ENCODE results near the gene FNDC7. TPM values are rescaled to one million over a fixed set of nuclear protein-coding genes. Genes with fewer than 3 reads are reported as not detected.
"Not testable (repeated sequence)": the region's sequence is repeated elsewhere in the genome, so short reads cannot be mapped to it uniquely, and the experiment has no call there.

Gene FNDC7
- total RNA-seq, 1 donor from 2014 or later = not detected

DNA sequence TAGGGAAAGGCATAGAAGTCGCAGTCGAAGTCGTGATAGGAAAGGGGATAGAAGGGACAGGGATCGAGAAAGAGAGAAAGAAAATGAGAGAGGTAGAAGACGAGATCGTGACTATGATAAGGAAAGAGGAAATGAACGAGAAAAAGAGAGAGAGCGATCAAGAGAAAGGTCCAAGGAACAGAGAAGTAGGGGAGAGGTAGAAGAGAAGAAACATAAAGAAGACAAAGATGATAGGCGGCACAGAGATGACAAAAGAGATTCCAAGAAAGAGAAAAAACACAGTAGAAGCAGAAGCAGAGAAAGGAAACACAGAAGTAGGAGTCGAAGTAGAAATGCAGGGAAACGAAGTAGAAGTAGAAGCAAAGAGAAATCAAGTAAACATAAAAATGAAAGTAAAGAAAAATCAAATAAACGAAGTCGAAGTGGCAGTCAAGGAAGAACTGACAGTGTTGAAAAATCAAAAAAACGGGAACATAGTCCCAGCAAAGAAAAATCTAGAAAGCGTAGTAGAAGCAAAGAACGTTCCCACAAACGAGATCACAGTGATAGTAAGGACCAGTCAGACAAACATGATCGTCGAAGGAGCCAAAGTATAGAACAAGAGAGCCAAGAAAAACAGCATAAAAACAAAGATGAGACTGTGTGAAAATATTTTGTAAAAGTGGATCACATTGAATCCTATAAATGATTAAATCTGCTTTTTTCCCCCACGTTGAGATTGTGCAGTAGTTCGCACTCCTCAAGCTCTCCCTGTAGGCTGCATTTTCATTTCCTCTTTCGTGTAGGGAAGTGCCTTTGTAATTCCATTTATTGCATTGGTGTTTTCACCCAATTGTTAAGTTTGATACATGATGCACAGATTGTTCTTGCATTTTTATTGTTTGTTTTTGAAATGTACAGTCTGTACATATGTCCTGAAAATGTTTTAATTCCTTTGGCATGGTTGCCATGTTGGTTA is 13.1 kb upstream of the FNDC7 start:
- no peak for DNase-seq

DNA sequence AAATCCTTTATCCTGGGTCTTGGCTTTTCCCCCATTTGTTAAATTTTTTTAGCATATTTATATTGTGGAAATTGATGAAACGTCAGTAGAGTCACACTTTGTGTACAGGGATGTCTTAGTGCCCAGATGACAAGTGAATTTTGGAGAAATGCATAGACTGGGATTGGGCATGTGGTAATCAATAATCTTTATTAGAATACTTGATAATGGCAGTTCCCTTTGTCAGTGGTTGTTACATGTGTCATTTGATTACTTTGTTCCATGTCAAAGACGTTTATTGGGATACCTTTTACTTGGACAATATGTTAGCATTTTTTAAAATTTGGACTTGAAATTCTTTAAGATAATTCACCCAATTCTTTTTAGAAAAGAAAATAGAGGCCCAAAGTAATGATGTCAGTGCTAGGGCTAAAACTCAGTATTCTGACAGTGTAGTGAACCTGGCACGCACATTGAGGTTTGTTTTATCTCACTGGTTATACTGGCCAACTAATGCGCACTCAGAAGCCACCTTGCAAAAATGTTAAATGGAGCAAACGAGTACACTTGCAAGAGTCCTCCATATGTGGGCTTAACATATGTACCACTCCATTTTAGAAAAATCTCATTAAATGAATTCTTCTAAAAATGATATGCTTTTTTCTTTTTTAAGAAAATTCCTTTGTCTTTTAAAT is 11.4 kb upstream of the FNDC7 start:
- no peak for DNase-seq

DNA sequence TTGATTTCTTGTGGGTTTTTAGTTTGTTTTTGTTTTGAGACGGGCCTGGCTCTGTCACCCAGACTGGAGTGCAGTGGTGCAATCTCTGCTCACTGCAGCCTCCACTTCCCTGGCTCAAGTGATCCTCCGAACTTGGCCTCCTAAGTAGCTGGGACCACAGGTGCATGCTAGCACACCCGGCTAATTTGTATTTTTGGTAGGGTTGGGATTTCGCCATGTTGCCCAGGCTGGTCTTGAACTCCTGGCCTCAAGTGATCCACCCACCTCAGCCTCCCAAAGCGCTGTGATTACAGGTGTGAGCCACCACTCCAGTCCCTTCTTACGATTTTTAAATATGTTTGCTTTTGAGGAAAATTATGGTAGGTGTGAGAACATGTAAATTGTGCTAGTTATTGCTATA is 10.6 kb upstream of the FNDC7 start:
- DNase-seq = not testable (repeated sequence)

DNA sequence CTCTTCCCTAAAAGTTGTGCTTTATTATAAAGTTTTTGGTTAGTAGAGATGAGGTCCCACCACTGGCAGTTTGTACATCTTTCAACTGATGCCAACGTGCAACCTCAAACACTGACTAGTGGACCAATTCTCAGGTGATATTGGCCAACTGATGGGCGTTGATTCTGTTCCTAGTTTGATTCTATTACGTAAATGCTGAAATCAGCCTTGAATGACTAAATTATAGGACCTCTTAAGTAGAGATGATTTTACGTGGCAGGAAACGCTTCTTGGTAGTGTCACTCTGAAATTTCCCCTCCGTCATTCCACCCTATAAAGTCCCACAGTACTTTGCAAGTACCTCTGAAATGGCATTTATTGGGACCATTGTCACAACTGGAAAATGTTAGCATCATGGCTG is 8.8 kb upstream of the FNDC7 start:
- DNase-seq = no peak

DNA sequence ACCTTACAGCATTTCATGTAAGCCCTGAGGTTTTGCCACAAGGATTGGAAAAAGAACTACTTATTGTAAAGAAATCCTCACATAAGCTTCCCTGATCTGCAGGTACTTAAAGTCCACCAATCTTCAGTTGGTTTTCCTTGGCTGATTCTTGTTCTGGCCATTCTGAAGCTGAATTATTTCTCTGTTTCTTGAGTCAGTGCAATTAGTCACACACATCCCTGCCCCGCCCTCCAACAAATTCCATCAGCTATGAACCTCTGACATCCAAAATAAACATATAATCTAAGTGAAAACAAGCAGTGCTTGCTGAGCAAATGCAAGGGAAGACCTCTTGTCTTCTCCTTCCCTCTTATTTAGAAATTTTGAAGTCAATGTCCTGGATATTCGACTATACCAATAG is 8.2 kb upstream of the FNDC7 start:
- DNase-seq = no peak

DNA sequence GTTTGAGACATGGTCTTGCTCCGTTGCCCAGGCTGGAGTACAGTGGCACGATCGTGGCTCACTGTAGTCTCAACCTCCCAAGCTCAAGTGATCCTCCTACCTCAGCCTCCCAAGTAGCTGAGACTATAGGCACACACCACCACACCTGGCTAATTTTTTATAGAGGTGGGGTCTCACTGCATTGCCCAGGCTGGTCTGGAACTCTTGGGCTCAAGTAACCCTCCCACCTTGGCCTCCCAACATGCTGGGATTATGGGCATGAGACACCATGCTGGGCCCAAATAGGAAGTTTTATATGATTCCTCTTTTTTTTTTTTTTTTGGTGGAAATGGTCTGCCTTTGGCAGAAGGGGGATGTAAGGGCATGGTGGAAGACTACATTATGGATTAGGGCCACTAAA is 6.1 kb upstream of the FNDC7 start:
- DNase-seq = no peak

DNA sequence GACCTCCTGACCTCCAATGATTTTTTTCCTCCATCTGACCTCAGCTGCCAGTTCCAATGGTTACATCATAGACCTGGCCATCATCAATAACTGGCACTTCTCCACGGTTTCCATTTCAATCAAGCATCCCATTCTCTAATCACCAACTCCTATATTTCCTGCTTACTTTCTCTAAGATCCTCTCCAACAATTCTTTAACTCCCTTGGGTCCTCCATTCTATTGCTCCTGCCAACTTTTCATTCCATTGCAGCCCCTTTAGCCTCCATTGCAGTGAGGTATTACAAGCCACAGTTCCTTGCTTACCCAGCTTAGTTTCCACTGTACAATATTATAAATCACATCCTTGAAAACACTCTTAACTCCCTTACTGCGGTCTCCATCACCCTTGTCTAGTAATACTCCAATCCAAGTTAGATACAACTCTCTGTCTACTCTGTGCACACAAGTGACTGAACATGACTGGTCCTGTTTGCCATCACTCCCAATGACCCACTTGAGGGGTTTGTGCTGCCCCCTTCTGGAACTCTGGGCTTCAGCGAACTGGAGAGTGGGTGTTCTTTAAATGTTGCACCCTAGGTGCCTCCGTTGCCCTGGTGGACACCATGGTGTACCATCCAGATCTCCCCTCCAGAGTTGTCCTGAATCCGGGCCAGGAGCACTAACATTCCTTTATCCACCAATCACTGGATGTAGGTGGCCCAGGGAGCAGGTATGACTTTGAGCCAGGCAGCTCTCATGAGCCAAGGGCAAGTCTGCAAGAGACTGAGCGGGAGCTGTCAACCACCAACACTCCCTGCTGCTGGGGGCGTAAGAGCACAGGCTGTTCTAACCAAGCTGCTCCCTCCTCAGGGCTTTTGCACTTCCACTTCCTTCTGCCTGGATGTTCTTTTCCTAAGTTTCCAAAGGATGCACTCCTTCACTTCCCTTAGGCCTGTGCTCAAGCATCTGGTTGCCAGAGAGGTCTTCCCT is 3.7 kb upstream of the FNDC7 start:
- no peak for DNase-seq

DNA sequence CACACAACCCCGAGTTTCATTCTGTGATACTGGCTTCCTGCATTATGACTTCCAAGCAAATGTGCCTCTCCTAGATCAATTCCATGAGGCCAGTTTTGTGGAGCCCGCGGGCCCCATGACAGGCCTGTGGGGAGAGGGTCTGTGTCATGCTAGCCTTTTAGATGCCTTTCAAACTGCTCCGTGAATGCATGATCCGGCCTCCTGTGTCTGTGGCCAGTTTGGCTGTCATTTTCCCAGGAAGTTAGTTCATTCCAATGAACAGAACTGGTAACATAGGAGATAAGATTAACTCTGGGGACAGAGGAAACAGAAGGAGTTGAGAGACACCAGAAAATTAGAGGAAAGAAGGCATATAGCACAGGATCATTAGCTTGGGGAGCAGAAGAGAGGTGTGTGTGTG is 3.2 kb downstream of the FNDC7 start:
- DNase-seq = no peak

DNA sequence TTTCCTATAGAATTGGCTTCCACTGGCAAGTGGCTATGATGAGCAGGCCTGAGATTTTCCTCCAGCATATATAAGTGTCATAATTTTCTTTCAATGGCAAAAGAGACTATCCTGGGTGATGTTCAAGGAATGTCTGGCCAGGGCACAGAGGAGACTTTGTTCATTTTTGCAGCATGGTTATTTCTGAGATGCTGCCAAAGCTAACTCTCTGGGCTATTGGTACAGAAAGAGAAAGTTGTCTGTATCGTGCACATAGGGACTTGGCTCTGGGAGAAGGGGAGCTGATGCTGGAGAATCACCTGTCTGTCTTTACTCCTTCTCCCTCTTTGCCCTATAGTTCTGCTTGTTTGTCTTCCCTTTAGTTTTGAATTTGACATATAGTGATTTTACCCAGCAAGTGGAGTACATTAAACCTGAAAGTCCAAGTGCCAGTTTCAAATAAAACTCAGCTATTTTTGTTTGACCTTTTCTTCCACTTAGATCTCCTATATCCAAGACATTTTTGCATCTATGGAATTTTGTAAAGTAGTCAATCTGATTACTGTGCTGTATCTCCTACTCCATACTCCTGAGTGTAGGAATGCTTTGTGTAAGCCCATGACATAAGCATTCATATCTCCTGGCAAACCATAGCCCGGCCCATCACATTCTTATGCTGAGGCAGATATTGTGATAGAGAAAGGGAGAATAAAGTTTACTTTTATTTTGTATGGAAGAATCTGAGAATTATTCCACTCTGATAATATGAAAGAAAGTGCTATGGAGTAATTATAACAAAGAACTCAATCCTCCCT is 3.9 kb downstream of the FNDC7 start:
- no peak for DNase-seq

DNA sequence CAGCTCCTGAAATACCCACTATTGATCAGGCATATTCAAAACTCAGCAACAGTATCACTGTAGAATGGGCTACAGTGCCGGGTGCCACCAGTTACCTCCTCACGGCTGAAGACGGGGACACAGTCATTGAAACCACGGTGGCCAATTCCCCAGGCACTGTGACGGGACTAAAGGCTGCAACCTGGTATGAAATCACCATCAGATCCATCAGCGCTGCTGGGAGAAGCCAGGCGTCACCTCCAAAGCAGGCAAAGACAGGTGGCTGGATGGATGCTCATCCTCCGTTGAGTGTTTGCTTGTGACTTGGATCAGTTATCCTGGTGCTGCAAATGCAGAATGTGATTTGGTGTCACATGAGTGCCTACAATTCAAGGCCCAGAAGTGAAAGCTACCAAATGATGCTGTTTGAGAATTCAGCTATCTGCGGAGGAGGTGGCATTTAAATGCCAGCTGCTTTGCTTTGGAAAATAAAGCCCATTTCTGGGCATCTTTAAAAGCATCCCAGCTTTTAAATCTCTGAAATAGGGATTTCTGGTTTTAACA is 5.1 kb downstream of the FNDC7 start:
- DNase-seq = no peak

DNA sequence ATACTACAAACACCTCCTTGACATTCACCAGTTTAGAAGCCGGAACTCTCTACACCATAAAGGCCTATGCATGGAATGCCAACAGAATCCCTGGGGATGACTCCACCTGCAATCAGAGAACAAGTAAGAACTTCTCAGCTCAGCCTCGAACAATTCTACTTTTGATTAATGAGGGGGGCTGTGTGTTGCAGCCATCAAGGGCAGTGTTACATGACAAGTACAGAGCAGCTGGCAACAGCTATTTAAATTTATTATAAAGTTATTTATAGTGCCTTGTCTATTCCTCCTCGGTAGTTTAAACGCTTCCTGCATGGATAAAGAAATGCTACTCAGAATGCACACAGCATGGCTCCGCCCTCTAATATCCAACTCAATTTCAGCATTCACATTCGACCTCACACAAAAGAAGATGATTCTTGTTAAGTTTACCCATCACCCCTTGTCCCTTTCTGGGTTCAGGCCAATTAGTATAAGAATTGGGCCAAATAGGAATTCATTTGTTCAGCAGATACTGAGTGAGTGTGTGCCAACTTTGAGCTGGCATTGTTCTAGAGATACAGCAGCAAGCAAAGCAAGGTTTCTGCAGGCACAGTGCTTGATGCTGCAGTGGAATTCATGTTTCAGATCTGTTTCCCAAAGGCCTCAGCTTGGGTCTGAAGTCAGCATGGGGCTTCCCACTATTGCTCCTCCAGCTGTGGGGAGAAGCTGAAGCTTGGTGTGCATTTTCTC is 6.4 kb downstream of the FNDC7 start:
- DNase-seq = peak; percentile 70

DNA sequence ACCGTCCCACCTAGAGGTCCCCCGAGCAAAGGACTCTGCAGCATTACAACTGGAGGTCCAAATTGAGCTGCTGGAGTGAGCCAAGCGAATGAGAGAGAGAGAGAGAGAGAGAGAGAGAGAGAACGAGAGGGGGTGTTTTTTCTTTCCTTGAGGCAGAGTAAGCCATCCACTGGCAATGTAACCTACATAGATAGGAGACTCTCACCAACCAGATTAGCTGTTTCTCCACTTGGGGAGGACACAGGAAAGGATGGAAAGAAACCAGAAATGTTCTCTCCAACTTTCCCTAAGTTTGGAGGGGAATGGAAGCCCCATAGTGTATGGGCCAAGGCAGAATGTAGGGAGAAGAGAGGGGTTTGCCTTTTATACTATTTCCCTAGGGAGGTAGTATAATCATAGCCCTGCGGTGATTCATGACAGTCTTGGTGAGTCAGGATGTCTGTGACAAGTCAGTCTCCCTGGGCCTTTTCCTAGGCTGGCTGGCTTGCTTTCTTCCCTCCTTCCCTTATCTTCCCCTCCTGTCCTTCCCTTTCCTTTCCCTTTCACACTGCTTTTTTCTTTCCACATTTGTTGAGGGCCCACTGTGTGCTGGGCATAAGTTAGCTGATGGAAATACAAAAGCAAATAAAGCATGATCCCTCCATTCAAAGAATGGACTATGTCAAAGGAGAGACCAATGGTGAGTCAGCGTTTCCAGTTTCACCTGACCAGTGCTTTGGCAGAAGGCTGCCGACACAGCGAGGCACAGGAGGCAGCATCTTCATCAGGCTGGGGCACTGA is 7.1 kb downstream of the FNDC7 start:
- no peak for DNase-seq

DNA sequence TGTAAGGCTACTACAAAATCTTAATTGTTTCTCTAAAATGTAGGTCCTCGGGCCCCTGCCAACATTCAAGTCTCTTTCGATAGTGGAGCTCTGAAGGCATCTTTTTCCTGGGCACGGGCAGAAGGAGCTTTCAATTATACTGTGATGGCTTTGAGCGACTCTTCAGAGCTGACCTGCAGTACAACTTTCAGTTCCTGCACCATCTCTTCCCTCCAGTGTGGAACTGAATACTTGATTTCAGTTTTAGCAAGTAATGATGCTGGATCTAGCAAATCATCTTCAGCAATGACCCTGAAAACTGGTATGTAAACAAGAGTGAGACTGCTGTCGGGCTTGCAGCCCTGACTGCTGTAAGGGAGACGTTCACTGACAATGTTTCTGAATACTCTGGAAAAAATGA is 9.6 kb downstream of the FNDC7 start:
- no peak for DNase-seq

DNA sequence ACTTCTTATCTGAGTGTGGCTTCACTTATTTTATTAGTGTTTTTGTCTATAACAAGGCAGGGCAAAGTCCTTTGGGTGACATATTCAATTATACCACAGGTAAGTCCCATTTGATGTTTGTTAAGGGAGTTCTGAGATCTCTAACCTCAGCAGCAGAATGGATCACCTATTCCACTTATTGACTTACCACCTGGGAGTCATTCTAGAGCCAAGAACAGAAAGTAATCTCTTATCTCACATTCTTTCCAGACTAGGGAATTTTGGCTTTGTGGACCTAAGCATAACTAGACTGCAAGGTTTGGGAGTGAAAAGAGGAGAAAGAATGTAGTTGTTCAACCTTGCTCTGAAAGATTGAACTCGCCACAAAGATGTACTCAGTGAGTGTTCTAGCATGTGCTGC is 13.2 kb downstream of the FNDC7 start:
- DNase-seq = no peak

DNA sequence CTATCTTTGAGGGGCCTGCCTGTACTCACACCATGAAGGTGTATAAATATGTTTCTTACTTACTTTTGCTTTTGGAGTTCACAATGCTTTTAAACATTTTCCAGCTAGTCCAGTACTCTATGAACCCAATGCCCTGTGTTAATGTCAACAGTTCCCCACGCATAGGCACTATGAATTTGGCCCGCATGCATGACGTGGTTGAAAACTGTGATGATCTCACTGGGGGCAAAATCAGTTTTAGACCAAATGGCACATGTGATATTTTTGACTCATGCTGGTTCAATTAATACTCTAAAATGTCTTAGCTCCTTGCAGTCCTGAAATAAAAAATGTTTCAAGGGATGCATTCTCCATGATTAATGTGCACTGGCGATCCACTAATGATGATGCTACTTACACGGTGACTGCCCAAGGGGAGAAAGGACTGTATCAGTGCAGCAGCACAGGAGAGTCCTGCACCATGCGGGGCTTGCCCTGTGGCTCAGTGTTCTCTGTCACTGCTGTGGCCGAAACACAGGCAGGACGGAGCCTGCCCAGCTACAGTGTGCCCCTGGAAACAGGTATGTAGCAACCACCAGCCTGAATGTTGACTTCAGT is 15.7 kb downstream of the FNDC7 start:
- no peak for DNase-seq

DNA sequence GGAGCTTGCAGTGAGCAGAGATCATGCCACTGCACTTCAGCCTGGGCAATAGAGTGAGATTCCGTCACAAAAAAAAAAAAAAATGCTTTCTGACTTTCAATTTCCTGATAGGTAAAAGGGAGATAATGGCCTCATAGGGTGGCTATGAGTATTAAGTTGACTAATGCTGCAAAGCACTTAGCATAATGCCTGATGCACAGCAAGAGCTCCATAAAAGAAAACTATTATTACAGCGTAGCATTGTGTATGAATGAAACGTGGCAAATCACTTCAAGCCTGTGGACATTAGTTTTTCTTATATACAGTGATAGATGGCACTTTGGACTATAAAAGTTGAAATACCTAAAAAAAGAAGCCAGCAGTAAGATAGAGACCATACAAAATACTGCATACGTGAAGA is 16.8 kb downstream of the FNDC7 start:
- DNase-seq = no peak

DNA sequence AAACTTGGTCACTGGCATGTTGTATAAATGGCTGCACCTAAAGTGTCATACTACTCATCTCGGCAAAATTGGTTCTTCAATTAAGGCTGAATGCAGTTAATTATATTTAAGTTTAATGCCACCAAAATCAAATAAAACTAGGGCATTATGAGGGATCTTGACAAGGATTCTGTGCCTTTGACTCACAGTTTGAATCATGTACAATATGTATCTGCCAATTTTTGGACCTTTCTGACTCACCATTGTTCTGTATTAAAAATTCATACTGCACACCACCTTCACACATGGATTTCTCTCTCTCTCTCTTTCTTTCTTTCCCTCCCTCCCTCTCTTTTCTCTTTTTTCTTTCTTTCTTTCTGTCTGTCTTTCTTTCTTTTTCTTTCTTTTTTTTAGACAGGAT is 19.7 kb downstream of the FNDC7 start:
- no peak for DNase-seq

DNA sequence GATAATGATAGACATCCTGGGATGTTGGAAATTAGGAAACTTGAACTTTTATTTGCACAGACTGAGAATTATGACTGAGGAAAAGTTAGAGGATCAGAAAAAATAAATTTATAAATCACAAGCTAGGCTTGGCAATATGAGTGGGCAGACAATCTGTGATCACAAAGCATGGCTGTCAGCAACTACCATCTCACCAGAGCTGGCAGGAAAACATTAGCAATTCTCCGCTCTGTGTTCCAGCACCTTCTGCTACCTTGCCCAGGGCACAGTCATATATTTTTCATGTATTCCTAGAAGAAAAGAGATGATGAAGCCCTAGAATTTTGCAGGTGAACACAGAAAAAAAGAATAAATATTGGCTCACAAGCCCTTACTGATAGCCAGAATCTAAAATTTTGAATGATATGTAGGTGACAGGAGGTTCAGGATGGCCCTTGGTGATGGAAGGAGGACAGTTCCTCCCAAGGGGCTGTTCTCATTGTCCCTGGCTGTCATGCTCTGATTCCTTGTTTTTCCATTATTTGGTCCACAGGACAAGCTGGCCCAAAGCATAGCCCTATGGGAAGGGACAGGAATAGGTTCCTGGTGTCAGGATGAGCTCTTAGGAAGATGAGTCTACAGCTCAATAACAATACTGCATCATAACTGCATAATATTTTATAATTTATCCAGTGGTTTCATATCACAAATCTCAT is 21.6 kb downstream of the FNDC7 start:
- DNase-seq = no peak

DNA sequence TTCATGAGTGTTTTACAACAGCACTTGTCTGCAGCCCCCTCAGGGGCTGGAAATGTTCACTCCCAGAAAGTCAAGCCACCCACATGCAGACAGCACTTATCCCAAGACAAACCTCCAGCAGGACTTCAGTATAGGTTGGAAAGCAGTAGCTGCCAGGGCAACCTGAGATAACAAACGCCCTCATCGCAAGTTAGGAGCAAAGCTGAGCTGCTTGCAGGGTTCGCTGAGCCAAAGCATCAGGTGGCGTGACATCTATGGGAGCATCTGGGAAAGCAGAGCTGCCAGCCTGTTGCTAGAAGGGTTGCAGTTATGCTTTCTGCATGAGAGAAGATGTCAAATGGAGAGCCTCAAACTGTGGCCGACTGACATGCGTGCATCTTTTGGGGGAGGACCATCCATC is 29.5 kb downstream of the FNDC7 start:
- DNase-seq = no peak

Measured in tongue (tissue), 2 donors.